HepG2 (cell line): ENCODE data around the gene C2orf42. TPM values are rescaled to one million over a fixed set of nuclear protein-coding genes. Genes with fewer than 3 reads are reported as not detected.
A peak's percentile ranks its signal among the peaks of the same experiment; 100 is the strongest.

ENCODE experiments used
- AHR ChIP-seq: IDR thresholded peaks from 2 replicates; pipeline ENCODE4 v1.6.1; 2018; ENCODE audit warnings: missing genetic modification reagents, missing compliant biosample characterization
- BCL3 ChIP-seq: sonication (generic); formaldehyde crosslinking; IDR thresholded peaks from 2 replicates; pipeline ENCODE4 v1.5.1; 2020; ENCODE audit warnings: mild to moderate bottlenecking, missing genetic modification reagents, moderate library complexity
- CCDC6 ChIP-seq: sonication (generic); formaldehyde crosslinking; IDR thresholded peaks from 2 replicates; pipeline ENCODE4 v1.8.1; 2022; ENCODE audit warnings: mild to moderate bottlenecking, missing genetic modification reagents, moderate library complexity
- DR1 ChIP-seq: sonication (generic); formaldehyde crosslinking; IDR thresholded peaks from 2 replicates; pipeline ENCODE4 v1.8.0; 2021; ENCODE audit warnings: mild to moderate bottlenecking, missing genetic modification reagents, inconsistent platforms
- EZH2 ChIP-seq: conservative IDR thresholded peaks from 2 replicates; pipeline ENCODE4 v1.6.1; 2012; ENCODE audit warnings: mild to moderate bottlenecking, low read depth, low read length, moderate library complexity
- FOXM1 ChIP-seq: sonication (generic); formaldehyde crosslinking; IDR thresholded peaks from 2 replicates; pipeline ENCODE4 v1.5.0; 2020; ENCODE audit warnings: missing genetic modification reagents
- GATA4 ChIP-seq: sonication (generic); IDR thresholded peaks from 2 replicates; pipeline ENCODE4 v1.6.1; 2016; ENCODE audit warnings: antibody characterized with exemption, low read depth, borderline replicate concordance
- HIVEP1 ChIP-seq: sonication (generic); formaldehyde crosslinking; IDR thresholded peaks from 2 replicates; pipeline ENCODE4 v1.4.0; 2020; ENCODE audit warnings: mild to moderate bottlenecking, missing genetic modification reagents
- IRX3 ChIP-seq: sonication (generic); formaldehyde crosslinking; IDR thresholded peaks from 2 replicates; pipeline ENCODE4 v1.8.1; 2023; ENCODE audit warnings: mild to moderate bottlenecking, low read depth, missing genetic modification reagents, borderline replicate concordance
- KMT2A ChIP-seq: sonication (generic); formaldehyde crosslinking; IDR thresholded peaks from 2 replicates; pipeline ENCODE4 v1.4.0; 2020; ENCODE audit warnings: missing genetic modification reagents
- MEIS1 ChIP-seq: sonication (generic); formaldehyde crosslinking; IDR thresholded peaks from 2 replicates; pipeline ENCODE4 v1.9.0; 2021; ENCODE audit warnings: mild to moderate bottlenecking, missing genetic modification reagents, moderate library complexity, borderline replicate concordance
- PPARG ChIP-seq: conservative IDR thresholded peaks from 2 replicates; pipeline ENCODE4 v1.6.1; 2016; ENCODE audit warnings: missing biosample characterization, missing genetic modification reagents
- RCOR2 ChIP-seq: IDR thresholded peaks from 2 replicates; pipeline ENCODE4 v1.6.1; 2016; ENCODE audit warnings: missing biosample characterization, missing genetic modification reagents
- SETDB1 ChIP-seq: sonication (generic); formaldehyde crosslinking; IDR thresholded peaks from 2 replicates; pipeline ENCODE4 v1.5.1; 2020; ENCODE audit warnings: missing genetic modification reagents, mild to moderate bottlenecking, borderline replicate concordance
- SMYD3 ChIP-seq: sonication (generic); formaldehyde crosslinking; IDR thresholded peaks from 2 replicates; pipeline ENCODE4 v1.8.1; 2023; ENCODE audit warnings: mild to moderate bottlenecking, missing genetic modification reagents
- SRSF4 ChIP-seq: fragments of 200-400 bp; formaldehyde crosslinking; IDR thresholded peaks from one replicate; pipeline ENCODE4 v1.6.1; 2018; ENCODE audit warnings: mild to moderate bottlenecking, low read depth, low read length, moderate library complexity; ENCODE audit not compliant: poor library complexity, severe bottlenecking
- ZBTB8A ChIP-seq: sonication (generic); formaldehyde crosslinking; IDR thresholded peaks from 2 replicates; pipeline ENCODE4 v1.4.0; 2020; ENCODE audit warnings: mild to moderate bottlenecking, low read depth, missing genetic modification reagents, borderline replicate concordance
- ZFYVE20 ChIP-seq: sonication (generic); formaldehyde crosslinking; IDR thresholded peaks from 2 replicates; pipeline ENCODE4 v1.8.0; 2023; ENCODE audit warnings: low read depth, mild to moderate bottlenecking, moderate library complexity, missing genetic modification reagents, borderline replicate concordance
- ZNF18 ChIP-seq: sonication (generic); formaldehyde crosslinking; IDR thresholded peaks from 2 replicates; pipeline ENCODE4 v1.8.0; 2022; ENCODE audit warnings: mild to moderate bottlenecking, missing genetic modification reagents; ENCODE audit not compliant: insufficient replicate concordance
- ZNF180 ChIP-seq: sonication (generic); formaldehyde crosslinking; IDR thresholded peaks from 2 replicates; pipeline ENCODE4 v1.4.0; 2020; ENCODE audit warnings: low read depth, missing genetic modification reagents, borderline replicate concordance
- ZNF207 ChIP-seq: fragments of 450-650 bp; IDR thresholded peaks from 2 replicates; pipeline ENCODE4 v1.6.1; 2016; ENCODE audit warnings: antibody characterized with exemption, borderline replicate concordance
- ZNF44 ChIP-seq: sonication (generic); formaldehyde crosslinking; IDR thresholded peaks from 2 replicates; pipeline ENCODE4 v1.5.1; 2020; ENCODE audit warnings: mild to moderate bottlenecking, missing genetic modification reagents
- ZNF569 ChIP-seq: sonication (generic); formaldehyde crosslinking; IDR thresholded peaks from 2 replicates; pipeline ENCODE4 v1.5.0; 2020; ENCODE audit warnings: mild to moderate bottlenecking, missing genetic modification reagents, moderate library complexity, borderline replicate concordance
- ZNF619 ChIP-seq: sonication (generic); formaldehyde crosslinking; IDR thresholded peaks from 2 replicates; pipeline ENCODE4 v1.4.0; 2020; ENCODE audit warnings: mild to moderate bottlenecking, missing genetic modification reagents
- ZNF816 ChIP-seq: sonication (generic); formaldehyde crosslinking; IDR thresholded peaks from 2 replicates; pipeline ENCODE4 v1.8.0; 2022; ENCODE audit warnings: missing genetic modification reagents, mild to moderate bottlenecking, borderline replicate concordance
- ZSCAN9 ChIP-seq: IDR thresholded peaks from 2 replicates; pipeline ENCODE4 v1.6.1; 2016; ENCODE audit warnings: borderline replicate concordance
- polyA plus RNA-seq, 8 experiments: library from polyadenylated mRNA; depleted of rRNA in 3 of 8; stranded (reverse) in 7 of 8; unstranded in 1 of 8; fragments of >200 nt; fragmentation: Illumina TruSeq in 4 of 8; extraction: Trizol in 4 of 8; gene quantifications; 2 replicates each; pipeline versions ENCODE4 v1.2.1 to v1.2.3, GENCODE V29; 2011 to 2016; ENCODE audit warnings: low read depth in 4 of 8, missing spikeins in 1 of 8, mixed read lengths in 1 of 8; ENCODE audit not compliant: insufficient read depth in 1 of 8
- total RNA-seq, 5 experiments: library from RNA; depleted of rRNA; stranded (reverse); fragments of >200 nt; fragmentation: Illumina TruSeq; extraction: Trizol; gene quantifications; 2 replicates each; pipeline ENCODE4 v1.2.3, GENCODE V29; 2016; ENCODE audit warnings: low read depth in 1 of 5
- TF ChIP-seq, protein P1 (sequence below): sonication (generic); formaldehyde crosslinking; IDR thresholded peaks from 2 replicates; pipeline ENCODE4 v1.4.0; 2020; ENCODE audit warnings: mild to moderate bottlenecking, missing genetic modification reagents

C2orf42 gene
- total and polyA plus RNA-seq, 2 of the 13 experiments (the other 11 are each of a cell fraction or from before 2014, with no cell fraction given), result 9.3 to 9.9 TPM

DNA sequence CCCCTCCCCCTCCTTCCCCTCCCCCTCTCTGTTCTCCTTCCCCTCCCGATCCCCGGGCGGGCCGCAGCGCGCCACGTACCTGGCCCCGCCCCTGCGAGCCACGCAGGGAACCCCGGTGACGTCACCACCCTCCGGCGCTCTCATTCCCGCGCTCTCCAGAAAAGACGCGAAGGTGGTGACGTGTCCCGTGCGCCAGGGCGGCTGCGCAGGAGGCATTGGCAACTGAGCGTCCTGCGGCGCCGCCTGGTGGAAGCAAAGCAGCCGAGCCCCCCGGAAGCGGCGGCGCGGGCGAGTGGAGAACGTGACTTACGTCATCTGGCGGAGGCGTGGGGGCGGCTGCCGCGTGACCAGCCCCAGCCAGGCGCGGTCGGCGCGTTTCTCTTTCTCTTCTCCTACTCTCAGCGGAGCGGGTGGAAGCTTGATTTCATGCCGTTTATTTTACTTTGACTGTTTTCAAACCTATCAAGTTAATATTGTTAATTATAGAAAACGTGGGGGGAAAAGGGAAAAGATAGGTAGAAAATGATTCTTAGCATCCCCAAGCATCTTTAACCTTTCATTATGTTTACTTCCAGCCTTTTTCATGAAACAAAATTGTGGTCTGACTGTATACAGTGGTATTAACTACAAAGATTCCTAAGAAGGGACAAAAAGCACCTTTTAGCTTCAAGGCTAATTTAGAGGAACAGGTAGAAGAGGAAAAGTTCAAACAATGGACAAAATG is 48.1 kb downstream of the C2orf42 start (continued):
- TF ChIP-seq BCL3, result no peak; the same call in none of the 2 replicates
- peak; percentile 56; the same call in 1 of the 2 replicates for TF ChIP-seq ZNF44 (CRISPR knock-in tag)
- peak; percentile 96 for TF ChIP-seq ZNF619 (CRISPR knock-in tag)
- peak; percentile 92 for TF ChIP-seq ZNF816
- TF ChIP-seq, protein P1, sequence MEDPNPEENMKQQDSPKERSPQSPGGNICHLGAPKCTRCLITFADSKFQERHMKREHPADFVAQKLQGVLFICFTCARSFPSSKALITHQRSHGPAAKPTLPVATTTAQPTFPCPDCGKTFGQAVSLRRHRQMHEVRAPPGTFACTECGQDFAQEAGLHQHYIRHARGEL, result no peak
- peak; percentile 33; the same call in 1 of the 2 replicates for TF ChIP-seq SMYD3 (CRISPR knock-in tag)
- TF ChIP-seq MEIS1 (CRISPR knock-in tag), result peak; percentile 97
- peak; percentile 96; the same call in 1 of the 2 replicates for TF ChIP-seq ZNF569
- TF ChIP-seq FOXM1 (CRISPR knock-in tag), result peak; percentile 81
- TF ChIP-seq ZSCAN9 (CRISPR knock-in tag), result peak; percentile 99
- peak; percentile 90 for TF ChIP-seq PPARG (CRISPR knock-in tag)
- TF ChIP-seq GATA4, result peak; percentile 58; the same call in 1 of the 2 replicates
- TF ChIP-seq SETDB1 (CRISPR knock-in tag), result no peak
- TF ChIP-seq ZFYVE20 (CRISPR knock-in tag), result peak; percentile 18; the same call in 1 of the 2 replicates
- peak; percentile 100 for TF ChIP-seq CCDC6
- no peak for TF ChIP-seq EZH2
- TF ChIP-seq HIVEP1, result peak; percentile 100
- peak; percentile 75; the same call in 1 of the 2 replicates for TF ChIP-seq DR1 (CRISPR knock-in tag)
- peak; percentile 95 for TF ChIP-seq RCOR2 (CRISPR knock-in tag)
- no peak for TF ChIP-seq ZBTB8A (CRISPR knock-in tag)
- TF ChIP-seq ZNF18 (CRISPR knock-in tag), result peak; percentile 66
- TF ChIP-seq KMT2A (CRISPR knock-in tag), result peak; percentile 95
- no peak; the same call in none of the 2 replicates for TF ChIP-seq IRX3 (CRISPR knock-in tag)
- no peak; the same call in 1 of the 2 replicates for TF ChIP-seq ZNF207
- TF ChIP-seq ZNF180 (CRISPR knock-in tag), result no peak
- TF ChIP-seq SRSF4, result no peak
- TF ChIP-seq AHR (CRISPR knock-in tag), result peak; percentile 96; the same call in 1 of the 2 replicates
